HG03565 (cell line): ENCODE measurements around the gene PARP4.
A peak's percentile ranks its signal among the peaks of the same experiment; 100 is the strongest.
"Not testable (repeated sequence)": the region's sequence is repeated elsewhere in the genome, so short reads cannot be mapped to it uniquely, and the experiment has no call there.

Experiments
- ATAC-seq: cut with Tn5 transposase; IDR thresholded peaks from one replicate; pipeline ENCODE4 v1.9.1; 2021; ENCODE audit warnings: mild to moderate bottlenecking, moderate library complexity; ENCODE audit not compliant: unreplicated experiment

The PARP4 gene

GRCh38 chr13:24506283-24506682 lies 6.3 kb downstream of the PARP4 start:
- ATAC-seq, result not testable (repeated sequence)

- no peak for ATAC-seq
These were observed 6.8 kb downstream of the PARP4 start for GRCh38 chr13:24505756-24506155.

GRCh38 chr13:24505256-24505655 lies 7.3 kb downstream of the PARP4 start:
- no peak for ATAC-seq

GRCh38 chr13:24503379-24503696 lies 9.2 kb downstream of the PARP4 start:
- no peak for ATAC-seq

- ATAC-seq, result no peak
These were observed 9.8 kb downstream of the PARP4 start for GRCh38 chr13:24502533-24503378.

GRCh38 chr13:24500977-24501376 lies 11.6 kb downstream of the PARP4 start:
- ATAC-seq, result no peak

- ATAC-seq, result no peak
These were observed 14.8 kb downstream of the PARP4 start for GRCh38 chr13:24497742-24498141.

GRCh38 chr13:24496295-24496694 lies 16.3 kb downstream of the PARP4 start:
- ATAC-seq, result not testable (repeated sequence)

GRCh38 chr13:24495151-24495729 lies 17.3 kb downstream of the PARP4 start:
- ATAC-seq, result no peak

GRCh38 chr13:24493356-24493755 lies 19.2 kb downstream of the PARP4 start:
- ATAC-seq, result no peak

GRCh38 chr13:24491845-24492244 lies 20.7 kb downstream of the PARP4 start:
- no peak for ATAC-seq

GRCh38 chr13:24489721-24490120 lies 22.9 kb downstream of the PARP4 start:
- no peak for ATAC-seq

GRCh38 chr13:24488092-24488491 lies 24.5 kb downstream of the PARP4 start:
- not testable (repeated sequence) for ATAC-seq

- ATAC-seq, result not testable (repeated sequence)
These were observed 26.4 kb downstream of the PARP4 start for GRCh38 chr13:24486017-24486657.

- ATAC-seq, result no peak
These were observed 38.9 kb downstream of the PARP4 start for GRCh38 chr13:24473686-24474085.

- not testable (repeated sequence) for ATAC-seq
These were observed 40.4 kb downstream of the PARP4 start for GRCh38 chr13:24472129-24472528.

GRCh38 chr13:24463078-24463477 lies 49.5 kb downstream of the PARP4 start:
- ATAC-seq, result no peak

- ATAC-seq, result no peak
These were observed 52.3 kb downstream of the PARP4 start for GRCh38 chr13:24460256-24460655.

GRCh38 chr13:24459726-24460125 lies 52.9 kb downstream of the PARP4 start:
- no peak for ATAC-seq

- ATAC-seq, result peak; percentile 78
These were observed 53.3 kb downstream of the PARP4 start for GRCh38 chr13:24459234-24459633.

GRCh38 chr13:24458736-24459135 lies 53.8 kb downstream of the PARP4 start:
- ATAC-seq, result no peak

- ATAC-seq, result no peak
These were observed 56.2 kb downstream of the PARP4 start for GRCh38 chr13:24456396-24456795.
